Stimulated activated CD4-positive, alpha-beta T cell treated with anti-CD3 and anti-CD28 coated beads, Interleukin-1b, Interleukin-23, amount 100 ng/mL, for 4 hours (primary cell): Measurements from ENCODE around the gene MC1R.

Source experiments
- DNase-seq, 2 donors: peaks; one replicate each; pipeline ENCODE4 v3.0.0-alpha.2; 2020; ENCODE audit warnings: low read depth in 2 of 2

The MC1R gene

DNA sequence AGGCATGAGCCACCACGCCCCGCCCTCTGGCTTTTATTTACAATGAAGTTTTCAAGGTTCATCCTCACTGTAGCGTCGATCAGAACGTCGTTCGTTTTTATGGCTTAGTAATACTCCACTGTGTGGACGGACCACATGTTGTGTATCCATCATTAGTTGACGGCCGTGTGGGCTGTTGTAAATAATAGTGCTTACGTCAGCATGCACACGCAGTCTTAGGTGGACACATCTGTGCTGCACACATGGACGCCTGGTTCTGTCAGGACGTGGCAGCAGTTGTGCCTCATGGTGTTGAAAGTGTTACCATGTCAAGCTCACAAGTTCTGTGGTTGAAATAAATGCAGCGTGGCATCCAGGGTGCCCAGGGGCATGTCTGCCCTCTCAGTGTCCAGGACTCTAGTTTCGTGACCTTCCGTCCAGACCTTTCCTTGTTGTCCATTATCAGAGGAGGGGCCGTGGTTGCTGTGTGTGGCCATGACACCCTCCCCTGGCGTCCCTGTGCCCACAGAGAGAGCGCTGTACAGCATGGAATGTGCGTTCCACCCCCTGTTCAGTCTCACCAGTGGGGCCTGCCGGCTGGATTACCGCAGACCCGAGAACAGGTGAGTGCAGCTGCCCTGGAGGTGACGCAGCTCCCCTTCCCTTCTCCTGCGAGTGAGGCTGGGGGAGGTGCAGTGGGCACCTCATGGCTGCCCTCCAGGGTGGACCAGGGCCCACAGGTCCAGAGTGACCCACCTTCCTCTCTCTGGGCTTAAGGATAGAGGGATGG lies 23.0 kb upstream of the MC1R start:
- no peak for DNase-seq

DNA sequence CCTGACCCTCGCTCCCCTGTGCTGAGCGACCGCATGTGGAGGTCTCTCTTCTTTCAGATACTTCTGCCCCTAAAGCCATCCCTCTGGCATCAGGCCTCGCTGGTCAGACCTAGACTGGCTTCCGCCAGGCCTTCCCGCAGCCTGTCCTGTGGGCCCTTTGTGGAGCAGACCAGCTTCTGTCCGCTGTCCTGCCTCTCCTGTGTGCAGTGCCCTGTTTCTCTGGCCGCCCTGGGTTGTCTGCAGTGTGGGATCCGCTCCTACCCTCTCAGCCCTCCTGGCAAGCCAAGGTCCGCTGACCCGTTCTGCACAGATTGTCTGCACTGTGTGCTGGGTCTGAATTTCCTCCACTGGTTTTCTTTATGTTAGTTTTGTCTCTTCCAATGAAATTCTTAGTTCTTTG lies 21.5 kb upstream of the MC1R start:
- no peak for DNase-seq

DNA sequence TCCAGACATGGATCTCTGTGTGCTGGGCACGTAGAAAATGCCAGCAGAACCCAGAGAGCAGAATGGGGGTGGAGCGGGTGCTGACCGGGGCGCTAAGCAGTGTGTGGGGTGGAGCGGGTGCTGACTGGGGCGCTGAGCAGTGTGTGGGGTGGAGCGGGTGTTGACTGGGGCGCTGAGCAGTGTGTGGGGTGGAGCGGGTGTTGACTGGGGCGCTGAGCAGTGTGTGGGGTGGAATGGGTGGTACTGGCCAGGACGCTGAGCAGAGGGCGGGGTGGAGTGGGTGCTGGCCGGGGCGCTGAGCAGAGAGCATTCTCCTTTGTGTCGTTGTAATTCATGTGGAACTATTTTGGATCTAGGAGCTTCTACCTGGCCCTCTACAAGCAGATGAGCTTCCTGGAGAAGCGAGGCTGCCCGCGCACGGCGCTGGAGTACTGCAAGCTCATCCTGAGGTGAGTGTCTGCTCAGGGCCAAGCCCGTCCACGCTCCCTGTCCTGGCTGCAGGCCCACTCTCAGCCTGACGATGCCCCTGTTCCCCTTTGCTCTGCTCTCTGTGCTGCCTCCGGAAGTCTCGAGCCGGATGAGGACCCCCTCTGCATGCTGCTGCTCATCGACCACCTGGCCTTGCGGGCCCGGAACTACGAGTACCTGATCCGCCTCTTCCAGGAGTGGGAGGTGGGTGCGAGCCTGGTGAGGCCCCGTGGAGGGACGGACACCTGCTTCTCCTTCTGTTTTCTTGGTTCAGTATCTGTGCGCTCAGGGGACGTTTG lies 20.3 kb upstream of the MC1R start:
- DNase-seq, result no peak

DNA sequence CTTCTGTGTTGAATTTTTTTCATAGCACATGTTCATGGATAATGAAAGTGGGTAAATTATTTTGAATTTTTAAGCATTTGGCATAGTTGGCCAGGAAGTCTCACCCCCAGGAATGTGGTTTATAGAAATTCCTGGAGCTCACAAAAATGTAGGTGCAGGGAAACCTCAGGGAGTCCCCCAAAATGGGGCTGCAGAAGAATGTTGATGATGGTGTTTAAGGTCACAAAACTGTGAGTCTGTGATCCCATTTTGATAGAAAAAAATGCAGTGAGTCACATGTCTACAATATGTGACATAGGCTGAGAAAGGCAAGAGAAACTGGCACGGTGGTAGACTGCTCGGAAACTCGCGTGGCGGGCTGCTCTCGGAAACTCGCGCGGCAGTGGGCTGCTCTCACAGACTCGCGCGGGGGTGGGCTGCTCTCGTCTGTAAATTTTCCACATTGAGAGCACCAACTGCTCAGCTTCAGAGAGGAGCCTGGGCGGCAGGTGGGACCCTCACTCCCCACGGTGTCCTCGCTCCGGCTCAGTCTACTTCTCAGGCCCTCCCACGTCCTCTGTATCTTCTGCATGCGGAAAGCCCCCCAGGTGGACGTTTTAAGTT lies 18.7 kb upstream of the MC1R start:
- no peak for DNase-seq

DNA sequence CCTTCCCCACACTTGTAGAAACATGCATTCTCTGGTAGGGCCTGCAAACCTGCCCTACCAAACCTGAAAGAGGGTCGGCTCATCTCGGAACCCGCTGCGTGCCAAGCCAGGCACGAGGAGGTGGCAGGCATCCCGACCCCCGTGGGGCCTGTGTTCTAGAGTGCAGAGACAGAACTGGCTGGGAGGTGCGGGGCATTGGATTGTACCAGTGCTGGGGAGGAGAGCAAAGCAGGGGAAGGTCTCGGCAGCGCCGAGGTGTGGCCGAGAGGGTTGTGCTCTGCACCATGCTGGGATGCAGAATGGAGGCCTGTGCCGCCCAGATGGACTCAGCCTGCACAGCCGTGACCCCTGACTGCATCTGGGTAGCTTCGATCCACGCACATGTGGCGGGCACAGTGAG lies 17.8 kb upstream of the MC1R start:
- DNase-seq, result no peak

DNA sequence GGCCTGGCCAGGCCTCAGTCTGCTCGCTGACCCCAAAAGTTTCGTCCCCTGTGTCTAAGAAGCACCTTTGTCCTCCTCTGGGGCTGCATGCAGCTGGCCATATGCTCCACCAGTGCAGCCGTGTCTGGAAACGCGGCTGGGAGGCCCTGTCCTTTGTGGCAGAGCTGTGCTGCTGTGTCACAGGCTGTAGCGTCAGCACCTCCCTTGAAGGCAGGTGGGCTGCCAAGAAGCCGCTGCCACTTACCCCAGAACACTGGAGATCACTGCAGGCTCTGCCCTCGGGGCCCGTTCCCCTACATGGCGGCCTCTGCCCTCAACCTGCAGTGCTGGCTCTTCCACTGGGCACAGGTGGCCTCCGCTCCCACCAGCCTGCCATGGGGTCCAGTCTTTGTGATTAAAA lies 15.7 kb upstream of the MC1R start:
- DNase-seq, result no peak

DNA sequence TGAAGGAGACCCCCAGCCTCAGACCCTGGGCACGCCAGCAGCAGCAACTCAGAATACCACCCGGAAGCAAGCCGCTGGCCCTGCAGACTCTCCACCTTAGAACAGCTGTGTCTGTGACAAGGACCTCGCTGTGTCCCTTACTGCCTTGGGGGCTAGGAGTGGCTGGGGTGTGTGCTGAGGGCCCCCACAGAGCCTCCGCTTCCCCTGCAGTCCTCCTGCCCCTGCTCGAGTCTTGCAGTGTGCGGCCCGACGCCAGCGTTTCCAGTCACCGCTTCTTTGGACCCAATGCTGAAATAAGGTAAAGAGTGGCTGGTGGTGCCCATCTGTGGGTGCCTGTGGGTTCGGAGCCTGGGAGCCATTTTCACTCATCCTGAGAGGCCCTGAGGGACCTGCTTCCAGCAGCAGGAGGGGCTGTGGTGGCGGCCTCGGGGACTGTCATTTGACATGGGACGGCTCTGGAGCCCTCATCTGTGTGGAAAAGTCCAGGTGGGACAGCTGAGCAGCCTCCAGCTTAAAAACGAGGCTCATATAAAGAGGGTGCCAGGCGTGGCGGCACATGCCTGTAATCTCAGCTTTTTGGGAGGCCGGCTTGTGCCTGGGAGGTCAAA lies 14.7 kb upstream of the MC1R start:
- no peak for DNase-seq

DNA sequence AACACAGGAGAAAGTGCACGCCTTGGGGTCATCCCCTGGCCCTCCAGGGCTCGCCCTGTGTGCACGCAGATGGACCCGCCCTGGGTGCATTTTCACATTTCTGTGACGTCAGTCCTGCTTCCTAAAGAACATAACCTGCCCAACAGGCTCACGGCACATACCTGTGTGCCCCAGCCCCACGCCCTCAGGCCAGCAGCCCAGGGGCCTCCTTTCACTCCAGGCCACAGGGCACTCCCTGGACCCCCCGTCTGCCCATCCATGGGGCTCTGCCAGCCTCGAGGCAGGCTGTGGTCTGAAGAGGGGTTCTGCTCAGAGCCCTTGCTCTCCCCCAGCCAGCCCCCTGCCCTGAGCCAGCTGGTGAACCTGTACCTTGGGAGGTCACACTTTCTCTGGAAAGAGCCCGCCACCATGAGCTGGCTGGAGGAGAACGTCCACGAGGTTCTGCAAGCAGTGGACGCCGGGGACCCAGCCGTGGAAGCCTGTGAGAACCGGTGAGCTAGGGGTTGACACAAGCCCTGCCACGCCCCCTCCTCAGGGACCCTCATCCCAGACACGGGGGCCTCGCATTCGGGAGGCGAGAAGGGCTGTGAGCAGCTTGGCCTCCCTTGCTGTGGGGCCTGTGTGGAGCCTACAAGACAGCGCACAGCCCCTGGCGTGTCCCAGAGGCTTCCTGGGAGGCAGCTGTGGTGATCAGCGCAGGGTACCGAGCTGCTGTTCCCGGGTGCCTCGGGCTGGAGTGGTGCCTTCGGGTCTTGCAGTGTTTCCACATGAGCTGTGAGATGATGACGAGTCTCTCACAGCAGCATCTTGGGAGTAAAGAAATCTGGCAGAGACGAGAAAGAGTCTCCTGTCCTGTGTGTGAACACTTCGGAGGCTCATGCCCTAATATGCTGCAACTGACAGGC lies 13.8 kb upstream of the MC1R start:
- DNase-seq, result no peak

DNA sequence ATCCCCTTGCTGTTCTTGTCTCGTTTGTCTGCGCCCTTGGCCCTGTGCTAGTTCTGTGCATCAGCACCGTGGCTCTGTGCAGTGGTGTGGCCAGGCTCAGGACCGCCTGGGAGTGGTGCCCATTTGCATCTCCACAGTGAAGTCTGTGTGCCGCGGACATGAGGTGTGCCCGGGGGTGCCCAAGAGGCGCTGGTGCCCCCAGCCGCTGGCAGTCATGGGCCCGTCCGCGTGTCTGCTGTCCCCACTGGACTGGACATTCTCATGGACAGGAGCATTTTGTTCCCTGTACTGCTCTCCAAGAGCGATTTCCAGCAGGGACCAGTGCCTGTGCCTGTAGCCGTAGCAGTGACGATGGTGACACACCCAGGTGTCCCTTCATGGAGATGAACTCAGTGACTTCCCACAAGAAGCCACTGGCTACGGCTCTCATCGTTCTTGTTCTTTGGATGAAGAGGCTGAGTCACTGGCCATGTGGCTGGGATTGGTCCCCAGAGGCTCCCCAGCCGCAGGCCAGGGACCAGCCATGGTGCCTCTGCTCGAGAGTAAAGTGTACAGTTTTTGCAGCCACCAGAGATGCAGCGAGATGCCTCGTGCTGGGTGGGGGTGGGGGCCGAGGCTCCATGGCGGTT lies 13.0 kb upstream of the MC1R start:
- no peak for DNase-seq

DNA sequence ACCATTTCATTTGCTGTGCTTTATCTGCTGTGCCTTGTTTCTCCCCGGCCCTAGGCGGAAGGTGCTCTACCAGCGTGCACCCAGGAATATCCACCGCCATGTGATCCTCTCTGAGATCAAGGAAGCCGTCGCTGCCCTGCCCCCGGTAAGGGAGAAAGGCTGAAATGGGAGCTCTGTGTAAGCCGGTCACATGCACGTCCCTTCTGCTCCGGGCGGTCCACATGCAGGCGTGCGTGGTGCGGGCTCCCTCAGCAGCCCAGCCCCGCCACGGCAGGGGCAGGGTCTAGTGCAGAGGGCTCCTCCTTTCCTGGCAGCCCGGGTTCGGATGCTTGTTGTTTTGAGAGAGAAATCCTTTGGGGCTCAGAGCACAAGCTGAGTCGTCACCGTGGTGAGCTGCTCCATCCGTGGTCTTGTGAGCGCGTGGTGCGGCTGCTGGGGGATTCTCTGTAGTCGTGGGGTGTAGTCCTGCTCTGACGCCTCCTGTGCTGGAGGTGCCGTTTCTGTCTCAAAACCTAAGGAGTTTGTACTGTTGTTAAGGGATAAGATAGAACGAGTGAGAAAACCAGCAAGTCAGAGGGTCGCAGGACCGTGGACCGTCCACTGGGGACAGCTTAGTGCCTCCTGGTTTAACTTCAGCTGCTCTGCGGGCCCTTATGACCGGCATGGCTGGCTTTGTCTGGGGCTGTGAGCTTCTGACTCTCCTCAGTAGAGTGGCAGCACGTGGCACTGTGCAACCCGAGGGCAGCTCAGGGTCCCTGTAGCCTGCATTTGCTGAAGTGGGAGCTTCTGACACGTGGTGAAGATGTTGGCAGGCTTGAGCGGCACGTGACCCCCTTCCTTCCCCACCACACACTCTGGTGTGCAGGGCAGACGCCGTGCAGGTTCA lies 12.3 kb upstream of the MC1R start:
- DNase-seq, result no peak

DNA sequence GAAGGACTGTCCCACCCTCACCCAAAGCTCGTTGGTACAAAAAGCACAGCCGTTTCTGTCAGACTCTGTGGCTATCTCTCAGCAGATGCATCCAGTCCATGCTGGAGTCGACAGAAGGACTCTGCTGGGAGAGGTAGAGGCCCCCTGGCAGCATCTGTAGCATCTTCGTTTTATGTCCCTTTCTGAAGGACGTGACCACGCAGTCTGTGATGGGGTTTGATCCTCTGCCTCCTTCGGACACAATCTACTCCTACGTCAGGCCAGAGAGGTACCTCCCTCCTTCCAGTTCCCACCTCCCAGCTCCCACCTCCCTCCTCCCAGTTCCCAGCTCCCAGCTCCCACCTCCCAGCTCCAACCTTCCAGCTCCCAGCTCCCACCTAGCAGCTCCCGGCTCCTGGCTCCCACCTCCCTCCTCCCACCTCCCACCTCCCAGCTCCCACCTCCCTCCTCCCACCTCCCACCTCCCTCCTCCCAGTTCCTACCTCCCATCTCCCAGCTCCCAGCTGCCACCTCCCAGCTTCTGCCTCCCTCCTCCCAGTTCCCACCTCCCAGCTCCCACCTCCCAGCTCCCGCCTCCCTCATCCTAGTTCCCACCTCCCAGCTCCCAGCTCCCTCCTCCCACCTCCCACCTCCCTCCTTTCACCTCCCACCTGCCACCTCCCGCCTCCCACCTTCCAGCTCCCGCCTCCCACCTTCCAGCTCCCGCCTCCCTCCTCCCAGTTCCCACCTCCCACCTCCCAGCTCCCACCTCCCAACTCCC lies 11.4 kb upstream of the MC1R start:
- DNase-seq, result no peak

DNA sequence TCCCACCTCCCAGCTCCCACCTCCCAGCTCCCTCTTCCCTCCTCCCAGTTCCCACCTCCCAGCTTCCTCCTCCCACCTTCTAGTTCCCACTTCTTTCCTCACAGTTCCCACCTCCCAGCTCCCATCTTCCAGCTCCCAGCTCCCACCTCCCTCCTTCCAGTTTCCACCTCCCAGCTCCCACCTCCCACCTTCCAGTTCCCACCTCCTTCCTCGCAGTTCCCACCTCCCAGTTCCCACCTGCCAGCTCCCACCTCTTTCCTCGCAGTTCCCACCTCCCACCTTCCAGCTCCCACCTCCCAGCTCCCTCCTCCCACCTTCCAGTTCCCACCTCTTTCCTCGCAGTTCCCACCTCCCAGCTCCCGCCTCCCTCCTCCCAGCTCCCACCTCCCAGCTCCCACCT lies 10.4 kb upstream of the MC1R start:
- DNase-seq, result no peak

DNA sequence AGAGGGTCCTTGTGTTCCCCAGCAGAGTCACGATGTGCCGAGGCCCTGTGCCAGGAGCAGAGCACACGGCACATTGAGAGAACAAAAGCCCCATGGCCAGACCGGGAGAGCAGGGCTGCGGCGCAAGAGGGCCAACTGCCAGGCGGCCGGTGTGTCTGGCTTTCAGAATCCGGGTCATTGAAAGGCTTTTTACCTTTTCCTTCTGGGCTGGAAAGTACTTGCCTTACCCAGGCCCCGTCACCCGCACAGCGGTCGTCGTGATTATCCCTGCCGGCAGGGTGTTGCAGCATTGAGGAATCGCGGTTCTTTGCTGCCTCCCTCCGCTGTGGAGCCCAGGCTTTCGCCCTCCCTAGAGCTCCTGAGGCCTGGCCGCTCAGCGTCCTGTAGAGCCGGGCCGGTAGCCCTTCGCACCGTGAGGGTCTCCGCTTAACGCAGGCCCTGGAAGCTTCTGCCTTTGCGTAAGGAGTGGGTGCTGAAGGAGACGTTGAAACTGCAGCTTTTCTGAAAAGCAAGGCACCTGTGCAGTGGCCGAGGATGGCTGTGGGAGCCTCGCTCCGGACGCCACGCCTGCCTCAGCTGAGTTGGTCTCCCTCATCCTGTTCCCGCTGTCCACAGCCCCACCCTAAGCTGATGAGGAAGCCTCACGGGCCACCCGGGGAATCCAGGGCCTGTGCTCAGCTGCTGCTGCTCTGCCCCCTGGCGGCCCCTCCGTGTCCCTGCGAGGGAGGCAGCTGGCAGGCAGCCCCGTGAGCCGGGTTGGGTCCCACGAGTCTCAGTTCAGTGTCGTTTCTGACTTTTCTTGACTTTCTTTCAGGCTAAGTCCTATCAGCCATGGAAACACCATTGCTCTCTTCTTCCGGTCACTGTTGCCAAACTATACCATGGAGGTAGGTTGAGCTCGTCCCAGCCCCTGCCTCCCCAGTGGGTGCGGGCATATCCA lies 8.6 kb upstream of the MC1R start:
- peak; percentile 53 to 67 for DNase-seq

DNA sequence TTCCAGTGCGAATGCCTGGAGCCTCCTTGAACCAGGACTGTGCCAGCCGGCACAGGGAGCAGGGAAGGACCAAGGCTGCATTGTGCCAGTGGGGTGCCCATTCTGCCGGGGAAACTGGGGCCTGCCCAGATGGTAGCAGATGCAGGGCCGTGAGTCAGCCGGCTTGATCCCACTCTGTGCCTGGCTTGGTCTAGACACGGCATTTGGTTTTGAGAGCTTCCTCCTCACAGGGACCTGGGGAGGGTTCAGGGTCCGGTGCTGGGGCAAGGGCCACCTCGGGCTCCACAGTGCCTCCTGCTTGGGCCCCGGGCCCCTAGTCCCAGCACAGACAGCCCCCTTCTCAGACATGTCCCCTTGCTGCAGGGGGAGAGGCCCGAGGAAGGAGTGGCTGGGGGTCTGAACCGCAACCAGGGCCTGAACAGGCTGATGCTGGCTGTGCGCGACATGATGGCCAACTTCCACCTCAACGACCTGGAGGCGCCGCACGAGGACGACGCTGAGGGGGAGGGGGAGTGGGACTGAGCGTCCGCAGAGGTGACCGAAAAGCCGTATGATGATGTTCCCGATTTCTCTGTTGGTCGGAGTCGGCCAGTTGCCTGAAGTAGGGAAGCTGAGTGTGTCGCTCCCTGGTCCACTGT lies 7.8 kb upstream of the MC1R start:
- no peak for DNase-seq

DNA sequence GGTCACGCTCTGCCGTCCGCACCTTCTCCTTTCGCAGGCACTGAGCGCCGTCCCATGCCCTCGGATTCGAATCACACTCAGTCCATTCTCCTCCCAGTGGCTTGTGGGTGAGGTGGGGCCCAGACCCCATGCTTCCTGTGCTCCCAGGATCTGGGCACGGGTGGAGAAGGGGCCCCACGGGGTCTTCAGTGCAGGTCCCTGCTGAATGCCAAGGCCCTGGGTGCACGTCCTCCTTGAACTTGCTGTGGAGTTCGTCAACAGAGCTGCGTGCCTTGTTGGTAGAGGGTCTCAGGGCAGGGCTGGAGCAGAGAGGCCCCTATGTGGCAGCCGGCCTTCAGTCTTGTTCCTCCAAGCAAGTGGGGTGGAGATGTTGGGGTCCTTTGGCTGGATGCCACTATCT lies 7.3 kb upstream of the MC1R start:
- DNase-seq, result no peak

DNA sequence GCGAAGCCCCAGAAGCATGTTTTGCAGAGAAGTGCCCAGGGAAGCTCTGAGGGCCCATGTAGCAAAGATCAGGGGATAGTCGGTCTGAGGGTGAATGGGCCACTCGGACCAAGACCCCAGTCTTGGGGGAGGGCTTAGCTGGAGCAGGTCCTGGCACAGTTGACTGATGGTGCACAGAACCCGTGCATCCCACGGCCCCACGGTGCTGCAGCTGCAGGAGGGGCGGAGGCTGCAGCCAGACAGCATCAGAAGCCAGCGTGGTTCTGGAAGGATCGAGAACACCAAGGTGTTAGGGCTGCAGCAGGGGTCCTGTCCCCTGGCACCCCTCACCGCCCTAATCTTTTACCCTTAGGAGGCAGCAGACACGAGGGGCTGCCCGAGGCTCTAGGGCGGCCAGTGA lies 6.5 kb upstream of the MC1R start:
- DNase-seq, result no peak

DNA sequence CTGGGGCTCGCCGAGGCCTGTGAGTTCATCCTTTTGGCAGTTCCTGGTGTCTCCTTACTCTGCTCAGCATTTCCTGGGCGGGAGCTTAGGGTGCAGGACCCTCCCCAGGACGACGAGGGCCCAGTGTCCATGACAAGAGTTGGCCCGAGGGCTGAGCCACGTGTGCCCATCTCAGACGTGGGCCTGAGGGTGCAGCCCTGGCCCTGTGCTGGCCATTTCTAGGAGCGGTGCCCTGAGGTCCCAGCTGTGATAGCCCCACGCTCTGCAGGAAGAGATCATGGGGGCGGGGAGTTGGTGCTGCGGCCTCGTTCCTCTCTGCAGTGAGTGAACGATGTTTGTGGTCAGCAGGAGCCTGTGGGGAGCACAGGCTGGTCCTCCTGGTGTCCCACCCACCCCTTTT lies 6.0 kb upstream of the MC1R start:
- DNase-seq, result no peak
